HepG2 (cell line): Measurements from ENCODE around the gene MORN3. TPM values are rescaled to one million over a fixed set of nuclear protein-coding genes. Genes with fewer than 3 reads are reported as not detected.
"Not testable (repeated sequence)": the region's sequence is repeated elsewhere in the genome, so short reads cannot be mapped to it uniquely, and the experiment has no call there.

Source experiments
- ATAC-seq: fragments of 200-7000 bp; cut with Tn5 transposase; 3 replicates; pipeline ENCODE4 v1.9.1; 2020; ENCODE audit warnings: mild to moderate bottlenecking, moderate library complexity
- BruUV-seq: library from RNA; stranded (reverse); fragments of 400-500 nt; replicated peaks from 2 replicates; lab custom pipeline; 2021; lab: Mats Ljungman, UMichigan
- CTCF ChIA-PET: fragments of 300-600 bp; formaldehyde crosslinking; extraction: SDS; loops from one replicate; lab custom pipeline; 2021; ENCODE audit warnings: low total read pairs, inconsistent platforms, low intra/inter-chr PET ratio; lab: Yijun Ruan, JAX
- POLR2A ChIA-PET: fragments of 350-600 bp; sonication (Branson Sonifier 250); formaldehyde crosslinking; loops from one replicate; lab custom pipeline; 2020; ENCODE audit warnings: antibody characterized with exemption, inconsistent platforms; lab: Yijun Ruan, JAX
- DNase-seq: peaks from one replicate; pipeline ENCODE4 v3.0.0-alpha.2; 2015; ENCODE audit warnings: low spot score
- FAIRE-seq: peaks from 3 replicates; lab custom pipeline; 2011; peaks lifted over from hg19 to GRCh38; lab: Jason Lieb, UNC
- H2AFZ ChIP-seq: one replicate; pipeline ENCODE4 v1.6.1; 2011; ENCODE audit warnings: low read length, inconsistent platforms
- H3K27ac ChIP-seq: fragments of 300-600 bp; 3 replicates; pipeline ENCODE4 v1.8.0; 2011; ENCODE audit warnings: mixed run types, mild to moderate bottlenecking, mixed read lengths, low read length, inconsistent platforms; ENCODE audit not compliant: insufficient read depth; ENCODE audit errors: extremely low read length
- H3K27me3 ChIP-seq, 2 experiments: fragments of 200-600 bp in 1 of 2; 2 replicates in 1 of 2; 3 replicates in 1 of 2; pipeline versions ENCODE4 v1.6.0 to v1.8.0; 2011; ENCODE audit warnings: low read length in 2 of 2, mild to moderate bottlenecking in 2 of 2, moderate library complexity in 2 of 2, inconsistent platforms in 1 of 2; ENCODE audit not compliant: insufficient read depth in 2 of 2, control insufficient read depth in 1 of 2
- H3K36me3 ChIP-seq, 2 experiments: fragments of 200-600 bp in 1 of 2; replicated peaks in 1 of 2; 2 replicates in 1 of 2; 3 replicates in 1 of 2; pipeline versions ENCODE4 v1.5.1 to v1.8.0; 2011; ENCODE audit warnings: low read length in 2 of 2, inconsistent platforms in 1 of 2; ENCODE audit not compliant: insufficient read depth in 2 of 2, control insufficient read depth in 1 of 2
- H3K4me1 ChIP-seq: 2 replicates; pipeline ENCODE4 v1.5.1; 2012; ENCODE audit warnings: low read length, inconsistent platforms; ENCODE audit not compliant: insufficient read depth
- H3K4me2 ChIP-seq: 2 replicates; pipeline ENCODE4 v1.6.0; 2011; ENCODE audit warnings: low read depth, low read length, inconsistent platforms
- H3K4me3 ChIP-seq, 3 experiments: fragments of 200-600 bp in 1 of 3; sonication (generic), shearing (Covaris generic) in 1 of 3; replicated peaks in 1 of 3; 2 replicates each; pipeline ENCODE4 v1.5.1; 2011 to 2016; ENCODE audit warnings: low read length in 3 of 3, inconsistent platforms in 2 of 3, low read depth in 2 of 3, mild to moderate bottlenecking in 2 of 3, control low read depth in 1 of 3, mixed read lengths in 1 of 3; ENCODE audit not compliant: insufficient read depth in 1 of 3
- H3K79me2 ChIP-seq: one replicate; pipeline ENCODE4 v1.6.1; 2011; ENCODE audit warnings: low read length, inconsistent platforms; ENCODE audit not compliant: insufficient read depth
- H3K9ac ChIP-seq: 2 replicates; pipeline ENCODE4 v1.6.0; 2011; ENCODE audit warnings: mild to moderate bottlenecking, low read depth, low read length, inconsistent platforms; ENCODE audit not compliant: insufficient read depth
- H3K9me3 ChIP-seq: 2 replicates; pipeline ENCODE4 v1.5.1; 2012; ENCODE audit warnings: mild to moderate bottlenecking, low read length
- H4K20me1 ChIP-seq: 2 replicates; pipeline ENCODE4 v1.6.0; 2011; ENCODE audit warnings: inconsistent platforms, mild to moderate bottlenecking, low read length, moderate library complexity; ENCODE audit not compliant: insufficient read depth
- CREB1 ChIP-seq, 2 experiments: fragments of 450-650 bp in 1 of 2; IDR thresholded peaks; 2 replicates each; pipeline ENCODE4 v1.6.1; 2016 to 2017; ENCODE audit warnings: control low read depth in 1 of 2, mild to moderate bottlenecking in 1 of 2, missing compliant biosample characterization in 1 of 2, missing genetic modification characterization in 1 of 2
- ZNF121 ChIP-seq: sonication (generic); formaldehyde crosslinking; IDR thresholded peaks from 2 replicates; pipeline ENCODE4 v1.5.0; 2020; ENCODE audit warnings: mild to moderate bottlenecking, missing genetic modification reagents
- ZNF607 ChIP-seq: sonication (generic); formaldehyde crosslinking; IDR thresholded peaks from 2 replicates; pipeline ENCODE4 v1.5.1; 2020; ENCODE audit warnings: missing genetic modification reagents, mild to moderate bottlenecking, borderline replicate concordance
- WGBS: methylation state at CpG from one replicate; pipeline ENCODE4 v1.1.6; 2017; ENCODE audit warnings: low lambda C conversion rate; 5-methylcytosine and 5-hydroxymethylcytosine counted together
- in situ Hi-C: cut with HindIII; loops from 2 replicates; pipeline ENCODE4 v1.10.0; 2017; ENCODE audit warnings: low pct_unique_long_range_greater_than_20kb; ENCODE audit not compliant: extremely low pct_ligation_motif_present
- intact Hi-C: fragments of 100-400 bp; cut with micrococcal nuclease; formaldehyde crosslinking; loops from one replicate; pipeline ENCODE4 v1.10.0; 2022; ENCODE audit not compliant: unreplicated experiment
- polyA plus RNA-seq, 8 experiments: library from polyadenylated mRNA; depleted of rRNA in 3 of 8; stranded (reverse) in 7 of 8; unstranded in 1 of 8; fragments of >200 nt; fragmentation: Illumina TruSeq in 4 of 8; extraction: Trizol in 4 of 8; gene quantifications; 2 replicates each; pipeline versions ENCODE4 v1.2.1 to v1.2.3, GENCODE V29; 2011 to 2016; ENCODE audit warnings: low read depth in 4 of 8, missing spikeins in 1 of 8, mixed read lengths in 1 of 8; ENCODE audit not compliant: insufficient read depth in 1 of 8
- total RNA-seq, 5 experiments: library from RNA; depleted of rRNA; stranded (reverse); fragments of >200 nt; fragmentation: Illumina TruSeq; extraction: Trizol; gene quantifications; 2 replicates each; pipeline ENCODE4 v1.2.3, GENCODE V29; 2016; ENCODE audit warnings: low read depth in 1 of 5

The MORN3 gene
- total and polyA plus RNA-seq, 2 of the 13 experiments (the other 11 are each of a cell fraction or from before 2014, with no cell fraction given): 1.1 to 2.0 TPM

GRCh38 chr12:121692744-121693143 is 23.3 kb upstream of the MORN3 start:
- DNase-seq, H3K9me3 ChIP-seq, H3K4me3 ChIP-seq, H3K4me2 ChIP-seq, H3K9ac ChIP-seq, intact Hi-C loops, CTCF ChIA-PET, H3K27ac ChIP-seq, BruUV-seq, ATAC-seq, H2AFZ ChIP-seq, FAIRE-seq, H3K79me2 ChIP-seq, H3K36me3 ChIP-seq, H4K20me1 ChIP-seq, H3K27me3 ChIP-seq: not testable (repeated sequence)
- POLR2A ChIA-PET: interaction anchor here (0.7 kb wide), 1 partner anchor 77 kb away, joined by 3 read pairs; no protein-coding TSS in a partner anchor
- 66% methylated on average over 3 of the region's 3 CpGs for WGBS
- in situ Hi-C loops: loop anchor here (5.0 kb wide), 1 partner anchor 80 kb away; no protein-coding TSS in a partner anchor
- H3K4me1 ChIP-seq: peaks cover 36% of the 10 kb centered on the region

- Histone ChIP-seq H4K20me1 (no peaks in the 10 kb centered on the region), H2AFZ (no peak overlapping the region), H3K79me2 (no peaks in the 10 kb centered on the region), H3K9ac (no peak overlapping the region), H3K4me1 (peaks cover 44% of the 10 kb centered on the region), H3K36me3 (no peaks in the 10 kb centered on the region), H3K9me3 (no peaks in the 10 kb centered on the region), H3K27me3 (peaks cover 0 to 4% of the 10 kb centered on the region in 2 experiments; a peak in 1 of 5 replicates), H3K4me3 (no peak overlapping the region), H3K27ac (no peak overlapping the region), H3K4me2 (peak overlapping the region; percentile 7; the same call in 1 of the 2 replicates)
- no peak for DNase-seq
- ChIA-PET CTCF (no interaction called here), POLR2A (no interaction called here)
- no peak for ATAC-seq
- intact Hi-C loops (no loop called here), in situ Hi-C loops (no loop called here)
- BruUV-seq: no TSS peak
- no peak for FAIRE-seq
- 55% methylated on average over 2 of the region's 2 CpGs for WGBS
- 0 out of 2 replicates have a peak, but pooled peaks have one; percentile 2 for TF ChIP-seq CREB1 (IDR thresholded peaks at IDR 0.05)
- TF ChIP-seq CREB1 (CRISPR knock-in tag; IDR thresholded peaks at IDR 0.05): no peak
- peak; percentile 58; the same call in 1 of the 2 replicates for TF ChIP-seq ZNF121 (CRISPR knock-in tag)
- TF ChIP-seq ZNF607 (CRISPR knock-in tag): no peak
These were observed 20.0 kb upstream of the MORN3 start for GRCh38 chr12:121689430-121689829.
